GM18873 (cell line): ENCODE results near the gene DNAI4.
"Not testable (repeated sequence)": the region's sequence is repeated elsewhere in the genome, so short reads cannot be mapped to it uniquely, and the experiment has no call there.

ENCODE experiments used
- ATAC-seq: cut with Tn5 transposase; IDR thresholded peaks from one replicate; pipeline ENCODE4 v1.9.1; 2021; ENCODE audit warnings: mild to moderate bottlenecking, moderate library complexity, moderate number of reproducible peaks; ENCODE audit not compliant: unreplicated experiment, low FRiP score

The DNAI4 gene

GRCh38 chr1:66924756-66925557, at the start of gene DNAI4, which contains the start of gene MIER1:
DNAI4 (minus strand) TSS chr1:66924856; CDS start chr1:66924831, 25 bp downstream.
MIER1 (plus strand) TSS chr1:66924990; CDS start chr1:66925029, 39 bp downstream.
- peak; percentile 86 for ATAC-seq

- no peak for ATAC-seq
These were observed 43.9 kb upstream of the DNAI4 start for GRCh38 chr1:66968574-66968973.

- ATAC-seq = not testable (repeated sequence)
These were observed 41.7 kb upstream of the DNAI4 start for GRCh38 chr1:66966188-66966873.

GRCh38 chr1:66957938-66958337, 33.3 kb upstream of the DNAI4 start:
- ATAC-seq = no peak

- peak; percentile 71 for ATAC-seq
These were observed 29.6 kb upstream of the DNAI4 start for GRCh38 chr1:66954208-66954607.

GRCh38 chr1:66951513-66951912, 26.9 kb upstream of the DNAI4 start:
- ATAC-seq = no peak

- no peak for ATAC-seq
These were observed 22.6 kb upstream of the DNAI4 start for GRCh38 chr1:66947267-66947666.

GRCh38 chr1:66945316-66945715, 20.7 kb upstream of the DNAI4 start:
- no peak for ATAC-seq

- ATAC-seq = no peak
These were observed 19.9 kb upstream of the DNAI4 start for GRCh38 chr1:66944330-66945274.

- no peak for ATAC-seq
These were observed 18.8 kb upstream of the DNAI4 start for GRCh38 chr1:66943361-66943969.

- no peak for ATAC-seq
These were observed 16.3 kb upstream of the DNAI4 start for GRCh38 chr1:66940981-66941380.

- ATAC-seq = no peak
These were observed 14.0 kb upstream of the DNAI4 start for GRCh38 chr1:66938613-66939012.

- no peak for ATAC-seq
These were observed 13.0 kb upstream of the DNAI4 start for GRCh38 chr1:66937529-66938234.

GRCh38 chr1:66933887-66934700, 9.4 kb upstream of the DNAI4 start:
- ATAC-seq = no peak

GRCh38 chr1:66932291-66932690, 7.6 kb upstream of the DNAI4 start:
- no peak for ATAC-seq

GRCh38 chr1:66931590-66931989, 6.9 kb upstream of the DNAI4 start:
- ATAC-seq = no peak

- ATAC-seq = no peak
These were observed 6.1 kb upstream of the DNAI4 start for GRCh38 chr1:66930823-66931174.

- peak; percentile 60 for ATAC-seq
These were observed 5.6 kb upstream of the DNAI4 start for GRCh38 chr1:66929999-66930822.
